ENCODE results near the gene HAVCR1.
"Not testable (repeated sequence)": the region's sequence is repeated elsewhere in the genome, so short reads cannot be mapped to it uniquely, and the experiment has no call there.

The HAVCR1 gene

GRCh38 chr5:157051604-157052245 is 7.2 kb downstream of the HAVCR1 start:
- TF ChIP-seq CTCF (IDR thresholded peaks at IDR 0.05; ENCODE audit: borderline replicate concordance, control extremely low read depth, extremely low read depth, insufficient read depth, missing control alignments) = no peak
- DNase-seq (ENCODE audit: low spot score) = no peak
- in situ Hi-C loops (cut with MboI; ENCODE audit: low sequenced_read_pairs, unreplicated experiment) = no loop called here

GRCh38 chr5:157050050-157050449 is 8.9 kb downstream of the HAVCR1 start:
- DNase-seq (ENCODE audit: low spot score) = no peak
- no peak for TF ChIP-seq CTCF (IDR thresholded peaks at IDR 0.05; ENCODE audit: borderline replicate concordance, control extremely low read depth, extremely low read depth, insufficient read depth, missing control alignments)
- in situ Hi-C loops (cut with MboI; ENCODE audit: low sequenced_read_pairs, unreplicated experiment) = no loop called here

- in situ Hi-C loops (cut with MboI; ENCODE audit: low sequenced_read_pairs, unreplicated experiment) = no loop called here
Observed at GRCh38 chr5:157049605-157050004, 9.3 kb downstream of the HAVCR1 start.

GRCh38 chr5:157047898-157048297 is 11.0 kb downstream of the HAVCR1 start:
- in situ Hi-C loops (cut with MboI; ENCODE audit: low sequenced_read_pairs, unreplicated experiment) = no loop called here
- no peak for TF ChIP-seq CTCF (IDR thresholded peaks at IDR 0.05; ENCODE audit: borderline replicate concordance, control extremely low read depth, extremely low read depth, insufficient read depth, missing control alignments)
- DNase-seq (ENCODE audit: low spot score) = no peak

More at GRCh38 chr5:157049605-157050004, 9.3 kb downstream of the HAVCR1 start:
- no peak for TF ChIP-seq CTCF (IDR thresholded peaks at IDR 0.05; ENCODE audit: borderline replicate concordance, control extremely low read depth, extremely low read depth, insufficient read depth, missing control alignments)
- DNase-seq (ENCODE audit: low spot score) = no peak

GRCh38 chr5:157047016-157047415 is 11.9 kb downstream of the HAVCR1 start:
- DNase-seq (ENCODE audit: low spot score) = not testable (repeated sequence)

GRCh38 chr5:157046041-157046440 is 12.9 kb downstream of the HAVCR1 start:
- in situ Hi-C loops (cut with MboI; ENCODE audit: low sequenced_read_pairs, unreplicated experiment) = no loop called here
- no peak for TF ChIP-seq CTCF (IDR thresholded peaks at IDR 0.05; ENCODE audit: borderline replicate concordance, control extremely low read depth, extremely low read depth, insufficient read depth, missing control alignments)
- no peak for DNase-seq (ENCODE audit: low spot score)

More at GRCh38 chr5:157047016-157047415, 11.9 kb downstream of the HAVCR1 start:
- in situ Hi-C loops (cut with MboI; ENCODE audit: low sequenced_read_pairs, unreplicated experiment) = not testable (repeated sequence)

GRCh38 chr5:157045601-157046000 is 13.3 kb downstream of the HAVCR1 start:
- DNase-seq (ENCODE audit: low spot score) = no peak
- in situ Hi-C loops (cut with MboI; ENCODE audit: low sequenced_read_pairs, unreplicated experiment) = no loop called here
- no peak for TF ChIP-seq CTCF (IDR thresholded peaks at IDR 0.05; ENCODE audit: borderline replicate concordance, control extremely low read depth, extremely low read depth, insufficient read depth, missing control alignments)

Data from GM13976 (cell line).